GM23338 (cell line): ENCODE measurements around the gene PCTP. TPM values are rescaled to one million over a fixed set of nuclear protein-coding genes. Genes with fewer than 3 reads are reported as not detected.

Source experiments
- ATAC-seq: fragments of 200-7000 bp; cut with Tn5 transposase; 3 replicates; pipeline ENCODE4 v1.9.1; 2020
- DNase-seq: peaks from one replicate; pipeline ENCODE4 v3.0.0-alpha.2; 2015; ENCODE audit warnings: low spot score
- H2AFZ ChIP-seq: fragments of 200-600 bp; sonication (generic); 2 replicates; pipeline ENCODE4 v1.8.0; 2016; ENCODE audit warnings: antibody characterized with exemption, mild to moderate bottlenecking, moderate library complexity
- H3F3A ChIP-seq: fragments of 200-600 bp; sonication (generic); replicated peaks from 2 replicates; pipeline ENCODE4 v1.8.0; 2017; ENCODE audit warnings: antibody characterized with exemption, mixed run types, low read depth
- H3K27ac ChIP-seq: fragments of 200-600 bp; sonication (generic); 2 replicates; pipeline ENCODE4 v1.6.1; 2016; ENCODE audit warnings: low read depth
- H3K27me3 ChIP-seq: fragments of 200-600 bp; sonication (generic); 2 replicates; pipeline ENCODE4 v1.8.0; 2016; ENCODE audit warnings: mild to moderate bottlenecking, mixed run types, moderate library complexity; ENCODE audit not compliant: insufficient read depth
- H3K36me3 ChIP-seq: fragments of 200-600 bp; sonication (generic); 2 replicates; pipeline ENCODE4 v1.8.0; 2016; ENCODE audit warnings: mild to moderate bottlenecking; ENCODE audit not compliant: insufficient read depth
- H3K4me1 ChIP-seq: fragments of 200-600 bp; sonication (generic); 2 replicates; pipeline ENCODE4 v1.8.0; 2016; ENCODE audit warnings: mild to moderate bottlenecking, moderate library complexity; ENCODE audit not compliant: insufficient read depth
- H3K4me2 ChIP-seq: fragments of 200-600 bp; sonication (generic); 2 replicates; pipeline ENCODE4 v1.7.1; 2017; ENCODE audit warnings: mixed run types
- H3K4me3 ChIP-seq: fragments of 200-600 bp; sonication (generic); 2 replicates; pipeline ENCODE4 v1.6.1; 2016; ENCODE audit warnings: mixed run types
- H3K79me2 ChIP-seq: fragments of 200-600 bp; sonication (generic); replicated peaks from 2 replicates; pipeline ENCODE4 v1.8.0; 2017; ENCODE audit warnings: mild to moderate bottlenecking; ENCODE audit not compliant: insufficient read depth
- H3K9me2 ChIP-seq: fragments of 200-600 bp; sonication (generic); 2 replicates; pipeline ENCODE4 v1.8.0; 2017; ENCODE audit not compliant: insufficient read depth
- H4K20me1 ChIP-seq: fragments of 200-600 bp; sonication (generic); replicated peaks from 2 replicates; pipeline ENCODE4 v1.8.0; 2017; ENCODE audit warnings: mild to moderate bottlenecking; ENCODE audit not compliant: insufficient read depth
- H3K27ac Mint-ChIP-seq: 2 replicates; pipeline ENCODE4 v1.8.0; 2020; ENCODE audit warnings: inconsistent platforms, mild to moderate bottlenecking, moderate library complexity, mixed read lengths
- H3K27me3 Mint-ChIP-seq: 3 replicates; pipeline ENCODE4 v1.8.0; 2022; ENCODE audit warnings: low read depth, mild to moderate bottlenecking, moderate library complexity, mixed read lengths, inconsistent platforms; ENCODE audit not compliant: insufficient read depth, poor library complexity
- H3K36me3 Mint-ChIP-seq: 3 replicates; pipeline ENCODE4 v1.8.0; 2021; ENCODE audit warnings: low read depth, mild to moderate bottlenecking, inconsistent platforms, moderate library complexity, mixed read lengths
- H3K4me1 Mint-ChIP-seq: 3 replicates; pipeline ENCODE4 v1.8.0; 2020; ENCODE audit warnings: mild to moderate bottlenecking, inconsistent platforms, mixed read lengths
- H3K4me3 Mint-ChIP-seq: 3 replicates; pipeline ENCODE4 v1.8.0; 2021; ENCODE audit warnings: moderate library complexity, mild to moderate bottlenecking, inconsistent platforms, mixed read lengths
- H3K9me3 Mint-ChIP-seq: 3 replicates; pipeline ENCODE4 v1.8.0; 2020; ENCODE audit warnings: moderate library complexity, mild to moderate bottlenecking, inconsistent platforms, mixed read lengths
- CREB1 ChIP-seq: fragments of 250-450 bp; sonication (Bioruptor Pico); IDR thresholded peaks from 2 replicates; pipeline ENCODE4 v1.5.0; 2020; ENCODE audit warnings: low read depth, mild to moderate bottlenecking, moderate library complexity
- EZH2 ChIP-seq: fragments of 200-600 bp; sonication (generic); IDR thresholded peaks from one replicate; pipeline ENCODE4 v1.8.0; 2017; ENCODE audit warnings: antibody characterized with exemption, mild to moderate bottlenecking, low read depth; ENCODE audit not compliant: unreplicated experiment
- EZH2phosphoT487 ChIP-seq: fragments of 200-600 bp; sonication (generic); IDR thresholded peaks from one replicate; pipeline ENCODE4 v1.8.1; 2018; ENCODE audit warnings: antibody characterized with exemption; ENCODE audit not compliant: unreplicated experiment
- JUNB ChIP-seq: IDR thresholded peaks from one replicate; pipeline ENCODE4 v1.6.1; 2016; ENCODE audit warnings: antibody characterized with exemption; ENCODE audit not compliant: unreplicated experiment
- NANOG ChIP-seq: IDR thresholded peaks from 2 replicates; pipeline ENCODE4 v1.6.1; 2016; ENCODE audit warnings: antibody characterized with exemption, borderline replicate concordance
- STAT1 ChIP-seq: IDR thresholded peaks from one replicate; pipeline ENCODE4 v1.6.1; 2016; ENCODE audit warnings: antibody characterized with exemption; ENCODE audit not compliant: unreplicated experiment
- ZNF114 ChIP-seq: fragments of 250-450 bp; sonication (Bioruptor Pico); IDR thresholded peaks from 2 replicates; pipeline ENCODE4 v1.5.0; 2020; ENCODE audit warnings: mild to moderate bottlenecking, moderate library complexity
- ZNF331 ChIP-seq: fragments of 250-450 bp; sonication (Bioruptor Pico); IDR thresholded peaks from 2 replicates; pipeline ENCODE4 v1.5.0; 2020; ENCODE audit warnings: low read depth, mild to moderate bottlenecking, moderate library complexity
- polyA plus RNA-seq: library from polyadenylated mRNA; unstranded; fragments of >200 nt; fragmentation: Nextera tagmentation; extraction: Ambion mirVana; gene quantifications from 2 replicates; pipeline ENCODE4 v1.2.1, GENCODE V29; 2016
- total RNA-seq: library from RNA; depleted of rRNA; stranded (reverse); fragments of >200 nt; shearing (Covaris generic); gene quantifications from 2 replicates; pipeline ENCODE4 v1.2.3, GENCODE V29; 2014
- TF ChIP-seq, protein P1 (sequence below): IDR thresholded peaks from one replicate; pipeline ENCODE4 v1.6.1; 2018; ENCODE audit warnings: antibody characterized with exemption; ENCODE audit not compliant: unreplicated experiment
- TF ChIP-seq, protein P2 (sequence below): IDR thresholded peaks from 2 replicates; pipeline ENCODE4 v1.6.1; 2016; ENCODE audit warnings: antibody characterized with exemption
- TF ChIP-seq, protein P3 (sequence below), 2 experiments: fragments of 200-600 bp in 1 of 2; sonication (generic) in 1 of 2; conservative IDR thresholded peaks; 2 replicates each; pipeline versions ENCODE4 v1.5.1 to v1.6.1; 2016 to 2017; ENCODE audit warnings: antibody characterized with exemption in 2 of 2, low read depth in 2 of 2, mild to moderate bottlenecking in 2 of 2, moderate library complexity in 1 of 2

Gene PCTP
- total and polyA plus RNA-seq, 2 experiments from 2014 or later, result 6.4 to 12.3 TPM

DNA sequence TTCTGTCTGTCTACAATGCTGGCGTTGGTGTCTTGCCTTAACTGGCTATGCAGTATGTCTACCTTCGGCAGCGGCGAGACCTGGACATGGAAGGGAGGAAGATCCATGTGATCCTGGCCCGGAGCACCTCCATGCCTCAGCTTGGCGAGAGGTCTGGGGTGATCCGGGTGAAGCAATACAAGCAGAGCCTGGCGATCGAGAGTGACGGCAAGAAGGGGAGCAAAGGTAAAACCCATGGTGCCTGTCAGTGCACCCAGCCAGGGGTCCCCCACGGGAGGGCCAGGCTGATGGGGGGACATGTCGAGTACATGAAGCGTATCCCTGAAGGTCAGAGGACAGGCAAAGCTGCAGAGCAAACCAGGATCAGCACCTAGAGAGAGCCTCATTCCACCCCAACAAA, 22.8 kb downstream of the PCTP start:
- H3K9me2 ChIP-seq, result 0 out of 2 replicates have a peak, but pooled peaks cover 4% of the 10 kb centered on the region
- no peak for TF ChIP-seq EZH2phosphoT487
- TF ChIP-seq ZNF331 (CRISPR knock-in tag), result no peak
- TF ChIP-seq JUNB, result no peak
- TF ChIP-seq EZH2, result no peak
- no peak for TF ChIP-seq CREB1 (CRISPR knock-in tag)
- no peak for TF ChIP-seq ZNF114 (CRISPR knock-in tag)
- TF ChIP-seq, protein P1, sequence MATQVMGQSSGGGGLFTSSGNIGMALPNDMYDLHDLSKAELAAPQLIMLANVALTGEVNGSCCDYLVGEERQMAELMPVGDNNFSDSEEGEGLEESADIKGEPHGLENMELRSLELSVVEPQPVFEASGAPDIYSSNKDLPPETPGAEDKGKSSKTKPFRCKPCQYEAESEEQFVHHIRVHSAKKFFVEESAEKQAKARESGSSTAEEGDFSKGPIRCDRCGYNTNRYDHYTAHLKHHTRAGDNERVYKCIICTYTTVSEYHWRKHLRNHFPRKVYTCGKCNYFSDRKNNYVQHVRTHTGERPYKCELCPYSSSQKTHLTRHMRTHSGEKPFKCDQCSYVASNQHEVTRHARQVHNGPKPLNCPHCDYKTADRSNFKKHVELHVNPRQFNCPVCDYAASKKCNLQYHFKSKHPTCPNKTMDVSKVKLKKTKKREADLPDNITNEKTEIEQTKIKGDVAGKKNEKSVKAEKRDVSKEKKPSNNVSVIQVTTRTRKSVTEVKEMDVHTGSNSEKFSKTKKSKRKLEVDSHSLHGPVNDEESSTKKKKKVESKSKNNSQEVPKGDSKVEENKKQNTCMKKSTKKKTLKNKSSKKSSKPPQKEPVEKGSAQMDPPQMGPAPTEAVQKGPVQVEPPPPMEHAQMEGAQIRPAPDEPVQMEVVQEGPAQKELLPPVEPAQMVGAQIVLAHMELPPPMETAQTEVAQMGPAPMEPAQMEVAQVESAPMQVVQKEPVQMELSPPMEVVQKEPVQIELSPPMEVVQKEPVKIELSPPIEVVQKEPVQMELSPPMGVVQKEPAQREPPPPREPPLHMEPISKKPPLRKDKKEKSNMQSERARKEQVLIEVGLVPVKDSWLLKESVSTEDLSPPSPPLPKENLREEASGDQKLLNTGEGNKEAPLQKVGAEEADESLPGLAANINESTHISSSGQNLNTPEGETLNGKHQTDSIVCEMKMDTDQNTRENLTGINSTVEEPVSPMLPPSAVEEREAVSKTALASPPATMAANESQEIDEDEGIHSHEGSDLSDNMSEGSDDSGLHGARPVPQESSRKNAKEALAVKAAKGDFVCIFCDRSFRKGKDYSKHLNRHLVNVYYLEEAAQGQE, result no peak
- TF ChIP-seq STAT1, result no peak
- TF ChIP-seq, protein P2, sequence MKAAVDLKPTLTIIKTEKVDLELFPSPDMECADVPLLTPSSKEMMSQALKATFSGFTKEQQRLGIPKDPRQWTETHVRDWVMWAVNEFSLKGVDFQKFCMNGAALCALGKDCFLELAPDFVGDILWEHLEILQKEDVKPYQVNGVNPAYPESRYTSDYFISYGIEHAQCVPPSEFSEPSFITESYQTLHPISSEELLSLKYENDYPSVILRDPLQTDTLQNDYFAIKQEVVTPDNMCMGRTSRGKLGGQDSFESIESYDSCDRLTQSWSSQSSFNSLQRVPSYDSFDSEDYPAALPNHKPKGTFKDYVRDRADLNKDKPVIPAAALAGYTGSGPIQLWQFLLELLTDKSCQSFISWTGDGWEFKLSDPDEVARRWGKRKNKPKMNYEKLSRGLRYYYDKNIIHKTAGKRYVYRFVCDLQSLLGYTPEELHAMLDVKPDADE, result no peak
- no peak for TF ChIP-seq NANOG
- TF ChIP-seq, protein P3, sequence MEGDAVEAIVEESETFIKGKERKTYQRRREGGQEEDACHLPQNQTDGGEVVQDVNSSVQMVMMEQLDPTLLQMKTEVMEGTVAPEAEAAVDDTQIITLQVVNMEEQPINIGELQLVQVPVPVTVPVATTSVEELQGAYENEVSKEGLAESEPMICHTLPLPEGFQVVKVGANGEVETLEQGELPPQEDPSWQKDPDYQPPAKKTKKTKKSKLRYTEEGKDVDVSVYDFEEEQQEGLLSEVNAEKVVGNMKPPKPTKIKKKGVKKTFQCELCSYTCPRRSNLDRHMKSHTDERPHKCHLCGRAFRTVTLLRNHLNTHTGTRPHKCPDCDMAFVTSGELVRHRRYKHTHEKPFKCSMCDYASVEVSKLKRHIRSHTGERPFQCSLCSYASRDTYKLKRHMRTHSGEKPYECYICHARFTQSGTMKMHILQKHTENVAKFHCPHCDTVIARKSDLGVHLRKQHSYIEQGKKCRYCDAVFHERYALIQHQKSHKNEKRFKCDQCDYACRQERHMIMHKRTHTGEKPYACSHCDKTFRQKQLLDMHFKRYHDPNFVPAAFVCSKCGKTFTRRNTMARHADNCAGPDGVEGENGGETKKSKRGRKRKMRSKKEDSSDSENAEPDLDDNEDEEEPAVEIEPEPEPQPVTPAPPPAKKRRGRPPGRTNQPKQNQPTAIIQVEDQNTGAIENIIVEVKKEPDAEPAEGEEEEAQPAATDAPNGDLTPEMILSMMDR (conservative IDR thresholded peaks at IDR 0.05; ENCODE audit: low read depth in 2 of 2), result no peak
- H3K27me3 ChIP-seq, result no peaks in the 10 kb centered on the region
- H3K4me1 Mint-ChIP-seq, result peaks cover 2% of the 10 kb centered on the region; the same call in 2 of the 3 replicates
- peaks cover 4% of the 10 kb centered on the region; the same call in 1 of the 2 replicates for H3K36me3 ChIP-seq
- no peak overlapping the region for H3K4me3 Mint-ChIP-seq
- H3K79me2 ChIP-seq, result no peaks in the 10 kb centered on the region
- no peak overlapping the region for H3K4me3 ChIP-seq
- ATAC-seq (no peak), DNase-seq (no peak)
- H3K4me2 ChIP-seq, result no peak overlapping the region
- no peaks in the 10 kb centered on the region for H3K4me1 ChIP-seq
- H3K27me3 Mint-ChIP-seq, result peaks cover 6% of the 10 kb centered on the region
- H3K9me3 Mint-ChIP-seq, result no peaks in the 10 kb centered on the region
- no peaks in the 10 kb centered on the region for H3F3A ChIP-seq
- no peak overlapping the region for H3K27ac Mint-ChIP-seq
- H3K36me3 Mint-ChIP-seq, result peaks cover 11% of the 10 kb centered on the region; the same call in 2 of the 3 replicates
- no peaks in the 10 kb centered on the region for H4K20me1 ChIP-seq
- no peak overlapping the region for H2AFZ ChIP-seq
- H3K27ac ChIP-seq, result no peak overlapping the region
